Measurements from ENCODE around the gene SLC9A4.

Gene SLC9A4

GRCh38 chr2:102473020-102473419 lies at the start of gene SLC9A4:
SLC9A4 (plus strand) TSS chr2:102473226; CDS start chr2:102473760, 534 bp downstream.
- peak; percentile 62 for DNase-seq

GRCh38 chr2:102423368-102423767 lies 49.7 kb upstream of the SLC9A4 start:
- no peak for DNase-seq

- no peak for DNase-seq
Measured at GRCh38 chr2:102424754-102425153, 48.3 kb upstream of the SLC9A4 start.

GRCh38 chr2:102425441-102426132 lies 47.4 kb upstream of the SLC9A4 start:
- DNase-seq: no peak

- no peak for DNase-seq
Measured at GRCh38 chr2:102427249-102427648, 45.8 kb upstream of the SLC9A4 start.

GRCh38 chr2:102428573-102428972 lies 44.5 kb upstream of the SLC9A4 start:
- DNase-seq: no peak

- no peak for DNase-seq
Measured at GRCh38 chr2:102432386-102432785, 40.6 kb upstream of the SLC9A4 start.

GRCh38 chr2:102433973-102434654 lies 38.9 kb upstream of the SLC9A4 start:
- no peak for DNase-seq

- no peak for DNase-seq
Measured at GRCh38 chr2:102434655-102435381, 38.2 kb upstream of the SLC9A4 start.

- no peak for DNase-seq
Measured at GRCh38 chr2:102435741-102436140, 37.3 kb upstream of the SLC9A4 start.

GRCh38 chr2:102436323-102436722 lies 36.7 kb upstream of the SLC9A4 start:
- DNase-seq: peak; percentile 11

- no peak for DNase-seq
Measured at GRCh38 chr2:102437122-102437521, 35.9 kb upstream of the SLC9A4 start.

GRCh38 chr2:102438111-102438510 lies 34.9 kb upstream of the SLC9A4 start:
- DNase-seq: no peak

- no peak for DNase-seq
Measured at GRCh38 chr2:102438578-102438977, 34.4 kb upstream of the SLC9A4 start.

- DNase-seq: no peak
Measured at GRCh38 chr2:102439065-102439695, 33.8 kb upstream of the SLC9A4 start.

- peak; percentile 14 for DNase-seq
Measured at GRCh38 chr2:102442967-102443828, 29.8 kb upstream of the SLC9A4 start.

GRCh38 chr2:102444233-102444632 lies 28.8 kb upstream of the SLC9A4 start:
- no peak for DNase-seq

GRCh38 chr2:102446936-102447335 lies 26.1 kb upstream of the SLC9A4 start:
- DNase-seq: no peak

GRCh38 chr2:102449370-102449974 lies 23.6 kb upstream of the SLC9A4 start:
- peak; percentile 74 for DNase-seq

- DNase-seq: no peak
Measured at GRCh38 chr2:102451968-102452367, 21.1 kb upstream of the SLC9A4 start.

- no peak for DNase-seq
Measured at GRCh38 chr2:102453501-102453900, 19.5 kb upstream of the SLC9A4 start.

Measured in stimulated activated CD4-positive, alpha-beta T cell treated with anti-CD3 and anti-CD28 coated beads, Interleukin-4, amount 100 ng/mL, for 1 hour (primary cell).